Epithelial cell of prostate (primary cell): ENCODE data around the gene RASA4.
"Not testable (repeated sequence)": the region's sequence is repeated elsewhere in the genome, so short reads cannot be mapped to it uniquely, and the experiment has no call there.

Experiments used
- DNase-seq: peaks from one replicate; pipeline ENCODE4 v3.0.0-alpha.2; 2011; ENCODE audit warnings: low read depth, low spot score
- H3K27ac ChIP-seq: fragments of 450-650 bp; 2 replicates; pipeline ENCODE4 v1.5.1; 2017; ENCODE audit warnings: mild to moderate bottlenecking

Gene RASA4

GRCh38 chr7:102609734-102610133 lies 6.8 kb downstream of the RASA4 start:
- DNase-seq, H3K27ac ChIP-seq: not testable (repeated sequence)

DNA sequence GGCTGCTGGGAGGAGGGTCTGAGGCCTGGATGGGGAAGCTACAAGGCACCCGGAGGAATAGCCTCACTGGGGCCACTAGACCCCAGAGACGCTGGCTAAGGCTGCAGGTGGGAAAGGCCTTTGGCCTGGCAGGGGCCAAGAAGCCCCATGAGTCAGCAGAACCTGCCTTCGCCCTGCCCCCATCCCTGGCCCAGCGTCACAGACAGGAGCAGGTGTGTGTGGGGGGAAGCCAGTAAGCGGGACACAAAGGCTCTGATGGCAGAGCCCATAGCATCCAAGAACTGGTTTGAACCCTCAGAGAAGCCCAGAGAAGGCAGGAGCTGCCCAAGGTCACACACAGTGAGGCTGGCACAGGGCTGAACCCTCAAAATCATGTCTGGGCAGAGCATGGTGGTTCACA lies 9.7 kb downstream of the RASA4 start:
- H3K27ac ChIP-seq, DNase-seq: not testable (repeated sequence)

GRCh38 chr7:102604431-102605145 lies 12.0 kb downstream of the RASA4 start:
- not testable (repeated sequence) for DNase-seq, H3K27ac ChIP-seq

- not testable (repeated sequence) for H3K27ac ChIP-seq, DNase-seq
These were observed 14.2 kb downstream of the RASA4 start for GRCh38 chr7:102602317-102602716.

DNA sequence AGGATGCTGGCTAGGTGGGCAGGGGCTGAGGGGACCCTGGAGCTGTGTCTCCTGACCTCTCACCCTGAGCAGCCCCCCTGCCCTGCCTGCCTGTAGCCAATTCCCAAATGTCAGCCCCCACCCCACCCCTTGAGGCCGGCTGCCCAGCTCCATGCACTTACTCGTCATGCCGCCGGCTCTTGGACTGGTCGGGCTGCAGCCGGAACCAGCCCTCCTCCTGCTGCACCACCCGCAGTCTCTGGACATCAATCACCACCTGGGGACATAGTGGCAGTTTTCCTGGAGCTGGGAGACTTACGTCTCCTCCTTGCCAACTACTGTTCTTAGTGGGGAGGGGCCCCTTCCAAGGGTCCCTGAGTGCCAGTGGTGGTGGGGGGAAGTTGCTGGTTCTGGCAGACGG lies 16.9 kb downstream of the RASA4 start:
- not testable (repeated sequence) for H3K27ac ChIP-seq, DNase-seq

DNA sequence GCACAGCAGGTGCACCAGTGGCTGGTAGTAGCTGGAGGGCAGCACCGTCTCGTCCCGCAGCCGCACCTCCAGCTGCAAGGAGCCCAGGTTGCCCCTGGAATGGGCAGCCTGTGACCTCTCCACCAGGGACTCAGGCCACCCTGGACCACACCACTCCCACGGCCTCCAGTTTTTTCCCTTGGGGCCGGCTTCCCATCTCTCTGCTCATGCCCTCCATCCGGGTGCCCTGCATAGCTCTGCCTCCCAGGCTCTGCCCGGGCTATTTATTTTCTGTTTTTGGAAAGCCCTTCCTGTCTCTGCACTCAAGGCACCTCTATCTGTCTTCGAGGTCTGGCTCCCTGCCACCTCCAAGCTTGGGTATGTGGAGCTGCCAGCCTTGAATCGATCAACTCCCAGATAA lies 20.5 kb downstream of the RASA4 start:
- not testable (repeated sequence) for H3K27ac ChIP-seq, DNase-seq

- H3K27ac ChIP-seq, DNase-seq: not testable (repeated sequence)
These were observed 22.8 kb downstream of the RASA4 start for GRCh38 chr7:102593637-102594334.

- DNase-seq, H3K27ac ChIP-seq: not testable (repeated sequence)
These were observed 24.0 kb downstream of the RASA4 start for GRCh38 chr7:102592477-102593019.

DNA sequence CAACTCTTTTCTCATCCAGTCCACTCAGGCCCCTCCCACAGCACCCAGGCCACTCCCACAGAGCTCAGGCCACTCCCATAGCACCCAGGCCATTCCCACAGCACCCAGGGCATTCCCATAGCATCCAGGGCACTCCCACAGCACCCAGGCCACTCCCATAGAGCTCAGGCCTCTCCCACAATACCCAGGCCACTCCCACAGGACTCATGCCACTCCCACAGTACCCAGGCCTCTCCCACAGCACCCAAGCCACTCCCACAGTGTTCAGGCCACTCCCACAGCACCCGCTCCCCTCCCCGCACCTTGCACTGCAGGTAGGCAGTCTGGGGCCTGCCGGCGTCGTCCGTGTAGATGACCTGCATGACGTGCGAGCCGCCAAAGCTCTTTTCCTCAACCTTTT lies 26.7 kb downstream of the RASA4 start:
- DNase-seq, H3K27ac ChIP-seq: not testable (repeated sequence)

DNA sequence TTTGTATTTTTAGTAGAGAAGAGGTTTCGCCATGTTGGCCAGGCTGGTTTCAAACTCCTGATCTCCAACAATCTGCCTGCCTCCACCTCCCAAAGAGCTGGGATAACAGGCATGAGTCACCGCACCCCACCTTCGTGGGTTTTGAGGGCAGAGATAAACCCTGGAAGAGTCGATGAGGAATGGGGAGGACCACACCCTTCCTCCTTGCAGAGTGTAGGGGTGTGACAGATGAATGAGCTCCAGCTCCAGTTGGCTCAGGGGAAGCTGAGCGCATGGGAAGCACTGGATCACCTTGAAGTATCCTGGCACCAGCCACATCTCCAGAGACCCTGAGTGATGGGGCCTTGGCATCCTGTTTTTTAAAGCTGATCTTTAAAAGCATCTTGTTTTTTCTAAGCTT lies 33.1 kb downstream of the RASA4 start:
- DNase-seq = not testable (repeated sequence)

GRCh38 chr7:102581722-102582121 lies 34.8 kb downstream of the RASA4 start:
- not testable (repeated sequence) for DNase-seq, H3K27ac ChIP-seq

More for the DNA sequence above, 33.1 kb downstream of the RASA4 start:
- not testable (repeated sequence) for H3K27ac ChIP-seq

DNA sequence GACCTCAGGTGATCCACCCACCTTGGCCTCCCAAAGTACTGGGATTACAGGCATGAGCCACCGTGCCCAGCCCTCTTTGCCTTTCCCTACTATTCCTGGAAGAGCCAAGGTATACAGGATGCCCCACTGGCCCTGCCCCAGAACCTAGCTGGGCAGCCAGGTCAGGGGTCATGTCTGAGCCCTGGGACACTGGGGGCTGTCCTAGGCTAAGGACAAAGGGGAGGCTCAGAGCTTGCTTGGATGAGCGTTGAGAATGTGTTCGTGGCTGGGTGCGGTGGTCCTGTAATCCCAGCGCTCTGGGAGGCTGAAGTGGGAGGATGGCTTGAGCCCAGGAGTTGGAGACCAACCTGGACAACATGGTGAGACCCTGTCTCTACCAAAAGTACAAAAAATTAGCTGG lies 38.1 kb downstream of the RASA4 start:
- not testable (repeated sequence) for DNase-seq, H3K27ac ChIP-seq

DNA sequence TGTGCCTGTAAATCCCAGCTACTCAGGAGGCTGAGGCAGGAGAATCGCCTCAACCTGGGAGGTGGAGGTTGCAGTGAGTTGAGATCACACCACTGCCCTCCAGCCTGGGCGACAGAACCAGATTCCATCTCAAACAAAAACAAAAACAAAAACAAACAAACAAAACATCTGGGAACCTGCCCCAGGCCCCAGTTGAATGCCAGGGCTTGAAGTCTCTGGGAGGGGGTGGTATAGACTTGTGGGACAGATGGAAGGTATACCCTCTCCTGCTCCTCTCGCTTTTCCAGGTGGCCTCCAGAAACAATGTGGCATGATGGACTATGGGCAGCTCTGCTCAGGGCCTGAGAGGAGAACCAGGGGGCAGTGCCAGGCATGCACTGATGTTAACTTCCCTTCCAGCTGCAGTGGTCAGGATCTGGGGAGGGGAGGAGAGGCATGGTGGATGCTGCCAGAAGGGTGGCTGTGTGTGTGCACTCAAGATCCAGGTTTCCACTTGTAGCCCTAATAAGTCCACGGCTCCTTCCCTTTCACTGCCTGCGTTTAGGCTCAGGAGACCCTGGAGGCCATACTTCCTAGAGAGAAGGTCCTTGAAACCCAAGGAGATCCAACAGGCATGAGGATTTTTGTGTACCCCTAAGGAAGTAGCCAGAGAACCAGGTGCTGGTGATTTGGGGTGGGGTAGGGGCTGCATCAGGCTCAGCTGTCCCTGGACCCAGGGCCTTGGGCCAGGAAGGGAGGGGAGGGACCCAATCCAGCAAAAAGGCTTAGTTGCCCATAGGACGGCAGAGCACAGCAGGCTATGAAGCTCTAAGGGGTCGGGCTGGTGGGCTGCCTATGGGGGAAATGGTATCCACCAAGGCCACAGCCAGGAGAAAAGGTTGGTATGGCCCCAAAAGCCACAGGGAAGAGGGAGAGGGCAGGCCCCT lies 39.0 kb downstream of the RASA4 start:
- not testable (repeated sequence) for DNase-seq, H3K27ac ChIP-seq

GRCh38 chr7:102576363-102576762 lies 40.2 kb downstream of the RASA4 start:
- not testable (repeated sequence) for DNase-seq, H3K27ac ChIP-seq

DNA sequence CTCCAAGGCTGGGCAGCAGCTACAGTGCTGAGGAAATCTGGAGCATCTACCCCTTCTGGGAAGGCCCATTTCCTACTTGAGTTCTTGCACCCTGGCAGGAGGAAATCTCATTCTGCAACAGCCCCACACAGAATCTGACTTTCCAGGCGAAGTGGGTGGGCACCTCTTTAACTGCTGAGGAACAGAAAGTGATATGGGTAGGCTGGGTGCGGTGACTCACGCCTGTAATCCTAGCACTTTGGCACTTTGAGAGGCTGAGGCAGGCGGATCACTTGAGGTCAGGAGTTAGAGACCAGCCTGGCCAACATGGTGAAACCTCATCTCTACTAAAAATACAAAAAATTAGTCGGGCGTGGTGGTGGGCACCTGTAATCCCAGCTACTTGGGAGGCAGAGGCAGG lies 41.9 kb downstream of the RASA4 start:
- not testable (repeated sequence) for DNase-seq, H3K27ac ChIP-seq

DNA sequence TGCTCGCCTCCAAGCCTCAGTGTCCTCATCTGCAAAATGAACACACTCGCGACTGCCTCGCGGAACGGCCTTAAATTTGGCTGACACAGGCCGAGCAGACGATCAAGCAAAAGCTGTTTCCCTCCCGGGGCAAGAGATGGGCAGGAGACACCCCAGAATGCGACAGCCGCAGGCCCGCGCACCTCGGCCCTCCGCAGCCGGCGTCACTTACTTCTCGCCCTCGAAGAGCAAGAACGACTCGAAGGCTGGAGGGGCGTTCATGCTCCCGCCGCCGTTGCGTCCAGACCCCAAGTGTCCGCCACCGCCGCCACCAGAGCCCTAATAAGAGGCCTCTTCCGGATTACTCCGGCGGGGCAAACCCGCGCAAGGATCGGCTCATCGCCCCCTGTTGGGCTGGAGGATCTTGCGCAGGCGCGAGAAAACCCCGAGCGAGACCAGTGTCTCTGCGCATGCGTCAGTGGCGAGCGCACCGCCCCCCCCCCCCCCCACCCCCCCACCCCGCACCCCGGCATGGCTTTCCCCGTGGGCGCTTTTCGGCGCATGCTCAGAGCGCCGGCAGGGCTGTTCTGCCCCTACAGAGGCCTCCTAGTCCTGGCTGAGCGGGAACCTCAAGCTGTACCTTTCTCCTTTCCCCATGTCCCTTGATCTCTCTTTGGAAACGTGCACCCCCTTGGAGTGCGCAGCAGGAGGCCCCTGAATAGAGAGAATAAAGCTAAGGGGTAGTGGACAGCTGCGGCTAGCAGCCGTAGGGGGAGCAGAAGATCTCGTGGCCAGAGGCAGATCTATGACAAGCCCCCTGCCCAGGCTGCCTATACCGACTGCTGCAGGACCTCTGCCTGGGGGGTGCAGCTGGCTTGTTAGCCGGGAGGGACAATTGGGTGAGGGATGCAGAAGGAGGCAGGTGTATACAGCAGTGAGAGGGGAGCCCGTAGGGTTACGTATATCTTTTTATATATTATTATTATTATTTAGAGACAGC lies 44.0 kb downstream of the RASA4 start, which contains the start of gene POLR2J3:
Gene POLR2J3, minus strand, starts transcription at position 323 of the 979 bp plus-strand sequence. Its CDS starts 62 bp downstream, at position 261.
- DNase-seq = peak; percentile 3
- not testable (repeated sequence) for H3K27ac ChIP-seq

GRCh38 chr7:102568620-102569019 lies 47.9 kb downstream of the RASA4 start:
- H3K27ac ChIP-seq, DNase-seq: not testable (repeated sequence)

GRCh38 chr7:102550808-102551422 lies 65.6 kb downstream of the RASA4 start, which contains the start of gene SPDYE2:
Gene SPDYE2, plus strand, starts transcription at chr7:102551226. Its CDS starts 2,030 bp downstream, at chr7:102553256.
- not testable (repeated sequence) for DNase-seq, H3K27ac ChIP-seq
